ES-I3 (cell line): ENCODE results near the gene RADX.

Experiments used
- H3K36me3 ChIP-seq: 2 replicates; pipeline ENCODE4 v1.6.1; 2013; ENCODE audit warnings: mild to moderate bottlenecking, low read length, control low read depth, moderate library complexity; ENCODE audit not compliant: insufficient read depth
- H3K4me1 ChIP-seq: 2 replicates; pipeline ENCODE4 v1.6.1; 2013; ENCODE audit warnings: mild to moderate bottlenecking, control low read depth, low read length; ENCODE audit not compliant: insufficient read depth
- H3K9ac ChIP-seq: 2 replicates; pipeline ENCODE4 v1.6.1; 2013; ENCODE audit warnings: low read depth, mild to moderate bottlenecking, low read length, moderate library complexity
- H3K9me3 ChIP-seq: 2 replicates; pipeline ENCODE4 v1.6.1; 2013; ENCODE audit warnings: mild to moderate bottlenecking, low read length, moderate library complexity; ENCODE audit not compliant: control insufficient read depth, insufficient read depth

RADX gene

GRCh38 chrX:106611679-106612392 lies at the start of gene RADX:
Gene RADX (plus strand): TSS chrX:106611978. CDS start chrX:106612081, 103 bp downstream.
- no peaks in the 10 kb centered on the region for H3K36me3 ChIP-seq
- H3K4me1 ChIP-seq, result peaks cover 6% of the 10 kb centered on the region; the same call in 1 of the 2 replicates
- H3K9me3 ChIP-seq, result no peaks in the 10 kb centered on the region
- H3K9ac ChIP-seq, result peak within 1 kb of the TSS; percentile 72

- Histone ChIP-seq H3K9me3 (no peaks in the 10 kb centered on the region), H3K36me3 (no peaks in the 10 kb centered on the region), H3K9ac (no peak overlapping the region), H3K4me1 (no peaks in the 10 kb centered on the region)
Observed at GRCh38 chrX:106564986-106565385, 46.8 kb upstream of the RADX start.

GRCh38 chrX:106566362-106566761 lies 45.4 kb upstream of the RADX start:
- H3K4me1 ChIP-seq, result no peaks in the 10 kb centered on the region
- H3K9ac ChIP-seq, result no peak overlapping the region
- no peaks in the 10 kb centered on the region for H3K9me3 ChIP-seq
- no peaks in the 10 kb centered on the region for H3K36me3 ChIP-seq

- H3K4me1 ChIP-seq, result no peaks in the 10 kb centered on the region
- peaks cover 3% of the 10 kb centered on the region; the same call in 1 of the 2 replicates for H3K9me3 ChIP-seq
- no peak overlapping the region for H3K9ac ChIP-seq
- H3K36me3 ChIP-seq, result no peaks in the 10 kb centered on the region
Observed at GRCh38 chrX:106581856-106582255, 29.9 kb upstream of the RADX start.

- Histone ChIP-seq H3K4me1 (no peaks in the 10 kb centered on the region), H3K36me3 (no peaks in the 10 kb centered on the region), H3K9me3 (no peaks in the 10 kb centered on the region), H3K9ac (no peak overlapping the region)
Observed at GRCh38 chrX:106585478-106585877, 26.3 kb upstream of the RADX start.

GRCh38 chrX:106588801-106589200 lies 23.0 kb upstream of the RADX start:
- no peaks in the 10 kb centered on the region for H3K36me3 ChIP-seq
- no peak overlapping the region for H3K9ac ChIP-seq
- no peaks in the 10 kb centered on the region for H3K9me3 ChIP-seq
- H3K4me1 ChIP-seq, result no peaks in the 10 kb centered on the region

GRCh38 chrX:106599411-106599810 lies 12.4 kb upstream of the RADX start:
- Histone ChIP-seq H3K36me3 (no peaks in the 10 kb centered on the region), H3K9me3 (no peaks in the 10 kb centered on the region), H3K4me1 (no peaks in the 10 kb centered on the region), H3K9ac (no peak overlapping the region)

GRCh38 chrX:106606571-106606970 lies 5.2 kb upstream of the RADX start:
- H3K9me3 ChIP-seq, result no peaks in the 10 kb centered on the region
- no peak overlapping the region for H3K9ac ChIP-seq
- no peaks in the 10 kb centered on the region for H3K4me1 ChIP-seq
- no peaks in the 10 kb centered on the region for H3K36me3 ChIP-seq

- H3K9me3 ChIP-seq, result no peaks in the 10 kb centered on the region
Observed at GRCh38 chrX:106608016-106608415, 3.8 kb upstream of the RADX start.

GRCh38 chrX:106611317-106611678 lies 480 bp upstream of the RADX start:
- peak overlapping the region; percentile 72; the same call in 1 of the 2 replicates for H3K9ac ChIP-seq

More at GRCh38 chrX:106608016-106608415, 3.8 kb upstream of the RADX start:
- H3K36me3 ChIP-seq, result no peaks in the 10 kb centered on the region
- no peaks in the 10 kb centered on the region for H3K4me1 ChIP-seq
- H3K9ac ChIP-seq, result no peak overlapping the region

GRCh38 chrX:106612393-106612763 lies 600 bp downstream of the RADX start:
- H3K9me3 ChIP-seq, result no peaks in the 10 kb centered on the region
- H3K9ac ChIP-seq, result peak overlapping the region; percentile 72
- H3K36me3 ChIP-seq, result no peaks in the 10 kb centered on the region
- H3K4me1 ChIP-seq, result peaks cover 6% of the 10 kb centered on the region; the same call in 1 of the 2 replicates

More at GRCh38 chrX:106611317-106611678, 480 bp upstream of the RADX start:
- Histone ChIP-seq H3K36me3 (no peaks in the 10 kb centered on the region), H3K4me1 (peaks cover 6% of the 10 kb centered on the region; the same call in 1 of the 2 replicates), H3K9me3 (no peaks in the 10 kb centered on the region)

- Histone ChIP-seq H3K36me3 (no peaks in the 10 kb centered on the region), H3K9ac (peak overlapping the region; percentile 72; the same call in 1 of the 2 replicates), H3K4me1 (peaks cover 6% of the 10 kb centered on the region; the same call in 1 of the 2 replicates), H3K9me3 (no peaks in the 10 kb centered on the region)
Observed at GRCh38 chrX:106613277-106613676, 1.5 kb downstream of the RADX start.

GRCh38 chrX:106615041-106615440 lies 3.3 kb downstream of the RADX start:
- no peaks in the 10 kb centered on the region for H3K36me3 ChIP-seq
- H3K4me1 ChIP-seq, result peaks cover 6% of the 10 kb centered on the region; the same call in 1 of the 2 replicates
- H3K9me3 ChIP-seq, result no peaks in the 10 kb centered on the region
- H3K9ac ChIP-seq, result no peak overlapping the region

- Histone ChIP-seq H3K36me3 (no peaks in the 10 kb centered on the region), H3K9ac (no peak overlapping the region), H3K9me3 (no peaks in the 10 kb centered on the region), H3K4me1 (peaks cover 6% of the 10 kb centered on the region; the same call in 1 of the 2 replicates)
Observed at GRCh38 chrX:106619797-106620196, 8.0 kb downstream of the RADX start.

- H3K36me3 ChIP-seq, result no peaks in the 10 kb centered on the region
Observed at GRCh38 chrX:106621836-106622235, 10.1 kb downstream of the RADX start.

More at GRCh38 chrX:106621836-106622235, 10.1 kb downstream of the RADX start:
- Histone ChIP-seq H3K4me1 (no peaks in the 10 kb centered on the region), H3K9me3 (no peaks in the 10 kb centered on the region), H3K9ac (no peak overlapping the region)
